Endothelial cell of umbilical vein (primary cell): ENCODE measurements around the gene ZNF679. TPM values are rescaled to one million over a fixed set of nuclear protein-coding genes. Genes with fewer than 3 reads are reported as not detected.

Source experiments
- BruUV-seq: library from RNA; stranded (reverse); fragments of 400-500 nt; replicated peaks from 2 replicates; lab custom pipeline; 2021; lab: Mats Ljungman, UMichigan
- CTCF ChIA-PET: fragments of 300-600, 350-600 bp; sonication (Branson Sonifier 250); formaldehyde crosslinking; loops from one replicate; lab custom pipeline; 2021; ENCODE audit warnings: antibody characterized with exemption, inconsistent platforms; lab: Charles Lee
- POLR2A ChIA-PET: fragments of 300-600, 350-600 bp; sonication (Branson Sonifier 250); formaldehyde crosslinking; loops from one replicate; lab custom pipeline; 2021; ENCODE audit warnings: antibody characterized with exemption, inconsistent platforms; lab: Charles Lee
- DNase-seq: peaks from one replicate; pipeline ENCODE4 v3.0.0-alpha.2; 2011; ENCODE audit warnings: low read depth, low spot score
- FAIRE-seq: peaks from 2 replicates; lab custom pipeline; 2011; peaks lifted over from hg19 to GRCh38; lab: Jason Lieb, UNC
- H2AFZ ChIP-seq: 2 replicates; pipeline ENCODE4 v1.6.0; 2012; ENCODE audit warnings: low read depth, low read length, control low read depth, inconsistent platforms
- H3K27ac ChIP-seq: 2 replicates; pipeline ENCODE4 v1.5.1; 2011; ENCODE audit warnings: low read depth, mild to moderate bottlenecking, control low read depth, low read length, moderate library complexity; ENCODE audit not compliant: insufficient read depth
- H3K27me3 ChIP-seq, 2 experiments: 2 replicates each; pipeline versions ENCODE4 v1.6.0 to v1.6.1; 2011; ENCODE audit warnings: low read length in 2 of 2, mixed read lengths in 1 of 2; ENCODE audit not compliant: control insufficient read depth in 2 of 2, insufficient read depth in 2 of 2
- H3K36me3 ChIP-seq, 2 experiments: 2 replicates in 1 of 2; 3 replicates in 1 of 2; pipeline ENCODE4 v1.5.1; 2011; ENCODE audit warnings: low read length in 2 of 2, mild to moderate bottlenecking in 1 of 2, moderate library complexity in 1 of 2; ENCODE audit not compliant: control insufficient read depth in 2 of 2, insufficient read depth in 2 of 2; ENCODE audit errors: extremely low read depth in 1 of 2
- H3K4me1 ChIP-seq: 3 replicates; pipeline ENCODE4 v1.5.1; 2011; ENCODE audit warnings: mild to moderate bottlenecking, low read length; ENCODE audit not compliant: control insufficient read depth, insufficient read depth; ENCODE audit errors: extremely low read depth
- H3K4me2 ChIP-seq: 2 replicates; pipeline ENCODE4 v1.6.1; 2011; ENCODE audit warnings: low read length, control low read depth, mixed read lengths; ENCODE audit not compliant: insufficient read depth
- H3K4me3 ChIP-seq, 3 experiments: fragments of 200-600 bp in 1 of 3; sonication (generic), shearing (Covaris generic) in 1 of 3; replicated peaks in 1 of 3; 2 replicates each; pipeline ENCODE4 v1.5.1; 2011 to 2016; ENCODE audit warnings: control low read depth in 3 of 3, low read length in 3 of 3, mild to moderate bottlenecking in 2 of 3, inconsistent platforms in 1 of 3, low read depth in 1 of 3, moderate library complexity in 1 of 3; ENCODE audit not compliant: insufficient read depth in 1 of 3
- H3K79me2 ChIP-seq: 2 replicates; pipeline ENCODE4 v1.6.0; 2012; ENCODE audit warnings: low read length, inconsistent platforms; ENCODE audit not compliant: control insufficient read depth, insufficient read depth
- H3K9ac ChIP-seq: replicated peaks from 2 replicates; pipeline ENCODE3; 2011; ENCODE audit warnings: low read length, control low read depth; ENCODE audit not compliant: insufficient read depth; ENCODE audit errors: extremely low read depth
- H3K9me1 ChIP-seq: replicated peaks from 3 replicates; pipeline ENCODE4 v1.6.0; 2011; ENCODE audit warnings: mild to moderate bottlenecking, low read length; ENCODE audit not compliant: control insufficient read depth, insufficient read depth; ENCODE audit errors: extremely low read depth
- H3K9me3 ChIP-seq: replicated peaks from 2 replicates; pipeline ENCODE4 v1.5.1; 2012; ENCODE audit warnings: low read length, inconsistent platforms; ENCODE audit not compliant: control insufficient read depth, insufficient read depth
- H4K20me1 ChIP-seq: replicated peaks from 2 replicates; pipeline ENCODE3; 2011; ENCODE audit warnings: mild to moderate bottlenecking, low read length; ENCODE audit not compliant: control insufficient read depth, insufficient read depth; ENCODE audit errors: extremely low read depth
- CTCF ChIP-seq, 2 donors: IDR thresholded peaks; 1 replicate in 1 of 2; 2 replicates in 1 of 2; pipeline ENCODE4 v1.5.1; 2011; ENCODE audit warnings: low read length in 2 of 2, mild to moderate bottlenecking in 2 of 2, moderate library complexity in 2 of 2, control low read depth in 1 of 2, inconsistent platforms in 1 of 2, low read depth in 1 of 2; ENCODE audit not compliant: insufficient read depth in 1 of 2; ENCODE audit errors: extremely low read depth in 1 of 2
- EZH2 ChIP-seq: IDR thresholded peaks from 2 replicates; pipeline ENCODE4 v1.6.1; 2012; ENCODE audit warnings: borderline replicate concordance, low read depth, mild to moderate bottlenecking, moderate library complexity, low read length, inconsistent platforms; ENCODE audit not compliant: severe bottlenecking
- FOS ChIP-seq: IDR thresholded peaks from 2 replicates; pipeline ENCODE4 v1.6.1; 2011; ENCODE audit warnings: mild to moderate bottlenecking, low read length, moderate library complexity, borderline replicate concordance; ENCODE audit not compliant: insufficient read depth
- GATA2 ChIP-seq: IDR thresholded peaks from 2 replicates; pipeline ENCODE4 v1.7.0; 2011; ENCODE audit warnings: low read depth, mild to moderate bottlenecking, moderate library complexity, mixed read lengths, low read length; ENCODE audit not compliant: insufficient read length, insufficient read depth
- JUN ChIP-seq: IDR thresholded peaks from 2 replicates; pipeline ENCODE4 v1.6.1; 2011; ENCODE audit warnings: borderline replicate concordance, low read depth; ENCODE audit not compliant: insufficient read length, insufficient read depth
- MYC ChIP-seq: IDR thresholded peaks from one replicate; pipeline ENCODE4 v1.6.1; 2011; ENCODE audit warnings: mild to moderate bottlenecking, low read depth, low read length
- POLR2A ChIP-seq: IDR thresholded peaks from 2 replicates; pipeline ENCODE4 v1.6.1; 2012; ENCODE audit warnings: low read depth, mild to moderate bottlenecking, control low read depth, low read length
- POLR2AphosphoS5 ChIP-seq: IDR thresholded peaks from 2 replicates; pipeline ENCODE4 v1.6.1; 2012; ENCODE audit warnings: low read depth, mild to moderate bottlenecking, control low read depth, low read length, moderate library complexity; ENCODE audit not compliant: insufficient read depth
- dilution Hi-C: fragments of 300-500 bp; cut with MboI; formaldehyde crosslinking; loops from one replicate; pipeline ENCODE4 v1.15.0; 2019; ENCODE audit warnings: low sequenced_read_pairs; ENCODE audit not compliant: extremely low pct_ligation_motif_present
- intact Hi-C: fragments of 100-400 bp; cut with micrococcal nuclease; formaldehyde crosslinking; loops from one replicate; pipeline ENCODE4 v1.10.0; 2022
- polyA plus RNA-seq, 4 experiments: library from polyadenylated mRNA; depleted of rRNA in 3 of 4; stranded (reverse) in 3 of 4; unstranded in 1 of 4; fragments of >200 nt; gene quantifications; 2 replicates each; pipeline versions ENCODE4 v1.2.1 to v1.2.3, GENCODE V29; 2011 to 2012; ENCODE audit warnings: missing spikeins in 1 of 4
- total RNA-seq: library from RNA; stranded (reverse); gene quantifications from 2 replicates; pipeline ENCODE4 v1.2.3, GENCODE V29; 2021
- TF ChIP-seq, protein P1 (sequence below): IDR thresholded peaks from 2 replicates; pipeline ENCODE4 v1.6.1; 2011; ENCODE audit not compliant: insufficient read depth, insufficient read length

ZNF679 gene
- total and polyA plus RNA-seq, 2 donors (not counting 3 experiments of a cell fraction or from before 2014, with no cell fraction given), result not detected

GRCh38 chr7:64183827-64184372 is 44.4 kb upstream of the ZNF679 start:
- DNase-seq, result no peak
- dilution Hi-C loops (no loop called here), intact Hi-C loops (no loop called here)
- ChIA-PET CTCF (no interaction called here), POLR2A (no interaction called here)
- no peak overlapping the region for H2AFZ ChIP-seq
- H3K4me2 ChIP-seq, result no peak overlapping the region
- no peaks in the 10 kb centered on the region for H3K36me3 ChIP-seq
- no peak for FAIRE-seq
- H3K27ac ChIP-seq, result no peak overlapping the region
- no peak overlapping the region for H3K4me3 ChIP-seq
- TF ChIP-seq, protein P1, sequence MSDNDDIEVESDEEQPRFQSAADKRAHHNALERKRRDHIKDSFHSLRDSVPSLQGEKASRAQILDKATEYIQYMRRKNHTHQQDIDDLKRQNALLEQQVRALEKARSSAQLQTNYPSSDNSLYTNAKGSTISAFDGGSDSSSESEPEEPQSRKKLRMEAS, result no peak
- no peak for TF ChIP-seq JUN
- no peaks in the 10 kb centered on the region for H3K27me3 ChIP-seq
- H3K79me2 ChIP-seq, result no peaks in the 10 kb centered on the region
- H3K9me1 ChIP-seq, result no peaks in the 10 kb centered on the region
- BruUV-seq, result no TSS peak
- no peaks in the 10 kb centered on the region for H3K4me1 ChIP-seq
- no peak overlapping the region for H3K9ac ChIP-seq
- no peaks in the 10 kb centered on the region for H4K20me1 ChIP-seq
- H3K9me3 ChIP-seq, result peaks cover 2% of the 10 kb centered on the region

GRCh38 chr7:64184376-64184775 is 43.9 kb upstream of the ZNF679 start:
- H3K4me1 ChIP-seq, result no peaks in the 10 kb centered on the region
- no peak overlapping the region for H3K27ac ChIP-seq
- FAIRE-seq, result no peak
- H4K20me1 ChIP-seq, result no peaks in the 10 kb centered on the region
- H3K9me1 ChIP-seq, result no peaks in the 10 kb centered on the region
- H3K27me3 ChIP-seq, result no peaks in the 10 kb centered on the region
- no TSS peak for BruUV-seq
- no peak for DNase-seq
- intact Hi-C loops, result no loop called here
- TF ChIP-seq FOS (no peak), CTCF (IDR thresholded peaks at IDR 0.05; ENCODE audit: extremely low read depth in 1 of 2, insufficient read depth in 1 of 2, low read depth in 1 of 2, low read length in 2 of 2) (no peak), POLR2AphosphoS5 (no peak), EZH2 (no peak), GATA2 (no peak), JUN (no peak), MYC (no peak), POLR2A (no peak)
- TF ChIP-seq, protein P1, result no peak
- ChIA-PET POLR2A (no interaction called here), CTCF (no interaction called here)
- no peak overlapping the region for H2AFZ ChIP-seq
- dilution Hi-C loops, result no loop called here
- no peaks in the 10 kb centered on the region for H3K36me3 ChIP-seq
- no peak overlapping the region for H3K4me2 ChIP-seq
- H3K9ac ChIP-seq, result no peak overlapping the region
- H3K9me3 ChIP-seq, result peaks cover 2% of the 10 kb centered on the region
- H3K79me2 ChIP-seq, result no peaks in the 10 kb centered on the region
- no peak overlapping the region for H3K4me3 ChIP-seq
